ENCODE results near the gene ZNF438. TPM values are rescaled to one million over a fixed set of nuclear protein-coding genes. Genes with fewer than 3 reads are reported as not detected.

Gene ZNF438
- total and polyA plus RNA-seq, 10 of the 15 experiments (the other 5 are each of a cell fraction or from before 2014, with no cell fraction given) = 0.93 to 5.2 (median 1.9) TPM

- ATAC-seq = no peak
- intact Hi-C loops (cut with micrococcal nuclease; ENCODE audit: unreplicated experiment) = no loop called here
- BruUV-seq (replicated peaks) = no TSS peak
- 51% methylated on average over 10 of the region's 10 CpGs for WGBS (ENCODE audit: insufficient coverage, insufficient replicate concordance, low lambda C conversion rate, missing lambda C conversion rate)
- no peak overlapping the region for H2AFZ ChIP-seq (ENCODE audit: control insufficient read depth, low read depth, low read length)
- no peaks in the 10 kb centered on the region for H3K27me3 ChIP-seq (replicated peaks in 1 of 2; ENCODE audit: control insufficient read depth in 2 of 2, insufficient read depth in 2 of 2, low read length in 1 of 2)
- ChIA-PET SMC1A (ENCODE audit: uncharacterized antibody, unreplicated experiment) (no interaction called here), POLR2A (no interaction called here), RAD21 (ENCODE audit: unreplicated experiment) (no interaction called here), CTCF (no interaction called here)
- no peak overlapping the region for H3K9ac ChIP-seq (ENCODE audit: control insufficient read depth, insufficient read depth, low read length)
- H3K27ac ChIP-seq (ENCODE audit: control insufficient read depth, insufficient read depth) = no peak overlapping the region
- no peaks in the 10 kb centered on the region for H3K79me2 ChIP-seq (ENCODE audit: control insufficient read depth, insufficient read depth, low read length)
- DNase-seq (ENCODE audit: low read depth, low spot score) = no peak
- H3K4me3 ChIP-seq = no peak overlapping the region
- H3K4me1 ChIP-seq (ENCODE audit: control insufficient read depth, insufficient read depth, low read length) = no peaks in the 10 kb centered on the region
- in situ Hi-C loops (cut with MboI) = no loop called here
- H4K20me1 ChIP-seq (ENCODE audit: control insufficient read depth, insufficient read depth) = no peaks in the 10 kb centered on the region
- no peaks in the 10 kb centered on the region for H3K36me3 ChIP-seq (ENCODE audit: control insufficient read depth in 2 of 2, insufficient read depth in 2 of 2, low read length in 1 of 2)
- H3K9me3 ChIP-seq (replicated peaks; ENCODE audit: control insufficient read depth, insufficient read depth, low read length) = no peaks in the 10 kb centered on the region
- no peak for FAIRE-seq
- no peak overlapping the region for H3K4me2 ChIP-seq (ENCODE audit: control insufficient read depth, insufficient read depth)
- TF ChIP-seq RB1 (IDR thresholded peaks at IDR 0.05; ENCODE audit: borderline replicate concordance) (no peak), CEBPB (IDR thresholded peaks at IDR 0.05; ENCODE audit: borderline replicate concordance in 1 of 2, low read depth in 2 of 2, low read length in 2 of 2) (no peak), POU2F2 (IDR thresholded peaks at IDR 0.05; ENCODE audit: borderline replicate concordance, low read depth, low read length) (no peak), E4F1 (IDR thresholded peaks at IDR 0.05; ENCODE audit: borderline replicate concordance, partially characterized antibody) (no peak), CHD2 (IDR thresholded peaks at IDR 0.05; ENCODE audit: borderline replicate concordance, low read depth, low read length) (no peak), SPI1 (IDR thresholded peaks at IDR 0.05; ENCODE audit: borderline replicate concordance, insufficient read depth, low read depth, low read length) (no peak), EGR1 (IDR thresholded peaks at IDR 0.05; ENCODE audit: borderline replicate concordance in 1 of 2, low read depth in 2 of 2, low read length in 2 of 2) (no peak), USF1 (IDR thresholded peaks at IDR 0.05; ENCODE audit: borderline replicate concordance, extremely low read length, insufficient read depth, low read depth, low read length) (no peak), BCLAF1 (IDR thresholded peaks at IDR 0.05) (no peak), SUZ12 (IDR thresholded peaks at IDR 0.05; ENCODE audit: unreplicated experiment) (no peak), BCL3 (IDR thresholded peaks at IDR 0.05; ENCODE audit: borderline replicate concordance, insufficient read depth, low read depth, low read length, poor library complexity, severe bottlenecking) (no peak), CBX5 (IDR thresholded peaks at IDR 0.05; ENCODE audit: low read depth) (no peak), RELA (IDR thresholded peaks at IDR 0.05; ENCODE audit: borderline replicate concordance, partially characterized antibody) (no peak), SIX5 (IDR thresholded peaks at IDR 0.05; ENCODE audit: low read depth, low read length, severe bottlenecking) (no peak), IKZF2 (IDR thresholded peaks at IDR 0.05) (no peak)
These were observed 203.5 kb downstream of the ZNF438 start for GRCh38 chr10:30828164-30828563.
